ENCODE results near the gene WDR20.

The WDR20 gene

GRCh38 chr14:102252834-102253801, 113.4 kb downstream of the WDR20 start:
- FAIRE-seq (no peak), DNase-seq (ENCODE audit: extremely low spot score, insufficient read length, low read depth) (no peak)

DNA sequence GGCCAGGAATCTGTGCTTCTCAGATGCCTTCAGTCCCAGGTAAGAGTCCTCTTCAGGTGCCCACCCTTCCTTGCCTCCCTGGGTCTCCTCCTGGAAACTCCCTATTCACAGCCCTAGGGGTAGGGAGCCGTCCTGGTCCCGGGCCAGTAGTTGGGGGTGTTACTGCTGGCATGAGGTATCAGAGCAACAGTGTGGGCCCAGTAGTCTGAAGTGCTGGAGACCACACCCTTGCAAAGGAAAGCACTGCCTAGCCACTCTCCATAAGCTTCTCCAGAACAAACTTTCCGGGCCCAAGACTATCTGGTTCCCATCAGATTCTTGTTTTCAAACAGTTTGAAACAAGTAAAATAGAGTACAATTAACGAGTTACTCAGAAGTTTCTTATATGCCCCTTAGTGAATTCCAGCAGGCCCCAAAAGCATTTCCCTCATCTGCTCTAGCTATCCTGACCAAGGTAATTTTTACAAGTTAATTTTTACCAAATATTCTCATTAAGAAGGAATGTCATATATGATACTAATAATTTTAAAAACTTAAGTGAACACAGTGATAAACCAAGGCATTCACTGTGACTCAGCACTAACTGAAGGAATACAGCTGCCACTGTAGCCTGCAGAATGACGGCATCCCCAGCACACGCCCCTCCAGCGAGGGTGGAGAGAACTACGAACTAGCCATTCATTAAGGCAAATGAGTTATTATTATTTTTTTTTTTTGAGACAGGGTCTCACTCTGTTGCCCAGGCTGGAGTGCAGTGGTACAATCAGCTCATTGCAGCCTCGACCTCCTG, 115.9 kb downstream of the WDR20 start:
- FAIRE-seq (no peak), DNase-seq (ENCODE audit: extremely low spot score, insufficient read length, low read depth) (no peak)

- DNase-seq (ENCODE audit: extremely low spot score, insufficient read length, low read depth) = no peak
- FAIRE-seq = no peak
Measured at GRCh38 chr14:102256716-102257115, 117.0 kb downstream of the WDR20 start.

DNA sequence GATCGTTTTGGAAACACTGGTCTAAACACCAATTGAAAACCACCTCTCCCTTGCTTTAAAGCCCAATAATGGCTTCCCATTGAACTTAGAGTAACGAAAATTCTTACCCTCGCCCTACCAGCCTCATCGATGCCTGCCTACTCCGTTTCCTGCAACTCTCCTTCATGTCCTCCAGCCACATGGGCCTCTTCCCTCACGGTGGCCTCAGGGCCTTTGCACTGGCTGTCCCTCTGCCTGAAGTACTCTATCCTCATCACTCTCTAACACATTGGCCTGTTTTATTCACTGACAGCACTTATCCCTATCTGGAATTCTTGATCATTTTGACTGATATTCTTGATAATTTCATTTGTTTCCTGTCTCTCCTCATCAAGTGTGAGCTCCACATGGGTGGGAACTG, 118.4 kb downstream of the WDR20 start:
- DNase-seq (ENCODE audit: extremely low spot score, insufficient read length, low read depth) = no peak
- no peak for FAIRE-seq

Data from GM18507 (cell line).